GM12892 (cell line): ENCODE measurements around the gene DNAJC21.

ENCODE experiments used
- POLR2A ChIP-seq: IDR thresholded peaks from 2 replicates; pipeline ENCODE4 v1.6.1; 2011; ENCODE audit warnings: low read depth, low read length, control low read depth
- POLR2AphosphoS5 ChIP-seq: IDR thresholded peaks from 2 replicates; pipeline ENCODE4 v1.6.1; 2011; ENCODE audit warnings: low read depth, low read length, control low read depth
- TAF1 ChIP-seq: IDR thresholded peaks from 2 replicates; pipeline ENCODE4 v1.6.1; 2011; ENCODE audit warnings: low read depth, mild to moderate bottlenecking, control low read depth, low read length, borderline replicate concordance

DNA sequence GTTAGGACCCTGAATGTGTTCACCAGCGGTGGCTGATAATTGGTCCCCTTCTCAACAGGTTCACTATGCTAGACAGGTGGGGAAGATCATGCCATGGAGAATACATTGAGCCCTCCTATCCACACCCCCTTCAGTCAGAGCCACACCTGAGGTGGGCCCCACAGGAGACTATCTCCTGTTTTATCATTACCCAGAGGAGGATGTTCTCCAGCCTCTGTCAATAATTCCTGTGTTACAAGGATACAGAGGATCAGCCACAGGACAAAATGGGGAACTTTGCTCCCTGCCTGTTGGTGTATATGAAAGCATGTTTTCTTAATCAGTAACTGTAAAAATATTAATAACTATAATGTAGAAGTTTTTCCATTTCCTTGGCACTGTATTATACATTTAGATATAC, 40.0 kb upstream of the DNAJC21 start:
- TF ChIP-seq POLR2A = no peak
- TF ChIP-seq POLR2AphosphoS5 = no peak
- TF ChIP-seq TAF1 = no peak
